ENCODE results near the gene TPSD1.

TPSD1 gene

GRCh38 chr16:1276580-1276878 lies 20.7 kb downstream of the TPSD1 start:
- TF ChIP-seq POU2F2 (IDR thresholded peaks at IDR 0.05; ENCODE audit: low read depth, low read length) (no peak), TAF1 (IDR thresholded peaks at IDR 0.05; ENCODE audit: low read depth, low read length) (no peak), POLR2AphosphoS5 (IDR thresholded peaks at IDR 0.05; ENCODE audit: low read depth, low read length) (no peak), PAX5 (IDR thresholded peaks at IDR 0.05; ENCODE audit: insufficient read depth, low read length, severe bottlenecking) (no peak), POLR2A (IDR thresholded peaks at IDR 0.05; ENCODE audit: low read depth, low read length) (no peak), SPI1 (IDR thresholded peaks at IDR 0.05; ENCODE audit: low read depth, low read length) (no peak)
- FAIRE-seq (no peak), DNase-seq (ENCODE audit: insufficient read length, low spot score) (no peak)

DNA sequence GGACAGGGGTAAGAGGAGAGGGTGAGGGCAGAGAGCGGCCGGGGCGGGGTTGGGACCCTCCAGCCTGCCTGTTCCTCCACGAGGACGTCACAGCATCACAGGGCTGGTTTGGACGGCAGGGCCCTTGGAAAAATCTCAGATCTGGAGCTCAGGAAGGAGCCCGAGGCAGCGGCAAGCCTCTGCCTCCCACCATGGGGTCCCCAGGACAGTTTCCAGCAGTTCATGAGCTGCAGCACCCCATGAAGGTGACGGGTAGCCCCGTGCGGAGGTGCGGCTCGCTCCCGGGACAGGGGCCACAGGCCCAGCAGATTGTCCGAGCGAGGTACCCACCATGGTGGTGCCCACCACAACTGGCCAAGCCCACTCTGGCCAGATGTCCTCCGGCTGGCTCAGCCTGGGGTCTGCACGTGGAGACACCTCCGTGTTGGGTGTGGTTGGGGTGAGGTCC lies 21.3 kb downstream of the TPSD1 start:
- DNase-seq (ENCODE audit: insufficient read length, low spot score), result no peak
- TF ChIP-seq TAF1 (IDR thresholded peaks at IDR 0.05; ENCODE audit: low read depth, low read length) (no peak), POU2F2 (IDR thresholded peaks at IDR 0.05; ENCODE audit: low read depth, low read length) (no peak), POLR2AphosphoS5 (IDR thresholded peaks at IDR 0.05; ENCODE audit: low read depth, low read length) (no peak), POLR2A (IDR thresholded peaks at IDR 0.05; ENCODE audit: low read depth, low read length) (no peak), SPI1 (IDR thresholded peaks at IDR 0.05; ENCODE audit: low read depth, low read length) (no peak), PAX5 (IDR thresholded peaks at IDR 0.05; ENCODE audit: insufficient read depth, low read length, severe bottlenecking) (no peak)
- FAIRE-seq, result no peak

GRCh38 chr16:1277617-1278282 lies 21.9 kb downstream of the TPSD1 start:
- no peak for DNase-seq (ENCODE audit: insufficient read length, low spot score)
- no peak for FAIRE-seq
- no peak for TF ChIP-seq POU2F2 (IDR thresholded peaks at IDR 0.05; ENCODE audit: low read depth, low read length)

GRCh38 chr16:1278477-1278876 lies 22.6 kb downstream of the TPSD1 start:
- TF ChIP-seq POU2F2 (IDR thresholded peaks at IDR 0.05; ENCODE audit: low read depth, low read length) (no peak), TAF1 (IDR thresholded peaks at IDR 0.05; ENCODE audit: low read depth, low read length) (no peak)
- FAIRE-seq (no peak), DNase-seq (ENCODE audit: insufficient read length, low spot score) (no peak)

DNA sequence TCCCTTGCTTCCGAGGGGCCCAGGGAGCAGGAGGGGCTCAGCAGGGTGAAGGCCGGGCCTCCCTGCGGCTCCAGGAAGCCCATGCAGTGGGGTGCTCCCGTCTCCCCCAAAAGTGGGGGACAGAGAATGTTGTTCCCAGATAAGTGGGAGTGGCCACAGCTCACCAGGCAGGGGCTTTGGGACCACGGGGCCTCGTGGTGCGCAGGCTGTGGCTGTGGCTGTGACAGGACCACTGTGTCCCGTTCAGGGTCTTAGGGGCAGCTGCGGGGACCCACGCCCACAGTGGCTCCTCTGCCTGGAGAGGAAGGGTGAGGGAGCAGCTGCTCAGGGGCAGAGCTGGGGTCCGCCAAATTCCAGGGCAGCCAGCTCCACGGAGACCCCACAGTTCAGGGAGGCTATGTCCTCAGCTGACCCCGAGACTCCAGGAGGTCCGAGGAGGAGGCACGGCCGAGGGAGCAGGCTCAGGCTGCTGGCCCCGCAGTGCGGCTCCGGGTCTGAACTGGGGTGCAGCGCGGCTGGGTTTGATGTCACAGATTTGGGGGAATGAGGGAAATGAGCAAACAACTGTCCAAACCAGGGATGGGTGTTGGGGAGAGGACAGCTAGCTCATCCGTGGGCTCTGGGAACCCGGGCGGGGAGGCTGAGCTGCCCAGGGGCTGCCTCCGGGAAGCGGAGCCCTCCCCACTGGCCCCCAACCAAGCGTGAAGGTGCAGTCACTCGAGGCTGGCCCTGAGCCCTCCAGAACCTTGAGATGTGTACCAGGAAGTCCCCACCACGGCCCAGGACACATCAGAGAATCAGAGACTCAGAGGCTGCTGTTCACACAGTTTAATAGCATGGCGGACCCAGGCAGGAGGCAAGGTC lies 23.4 kb downstream of the TPSD1 start:
- no peak for TF ChIP-seq POLR2AphosphoS5 (IDR thresholded peaks at IDR 0.05; ENCODE audit: low read depth, low read length)
- FAIRE-seq (no peak), DNase-seq (ENCODE audit: insufficient read length, low spot score) (no peak)

- DNase-seq (ENCODE audit: insufficient read length, low spot score) (no peak), FAIRE-seq (no peak)
- no peak for TF ChIP-seq POLR2AphosphoS5 (IDR thresholded peaks at IDR 0.05; ENCODE audit: low read depth, low read length)
- TF ChIP-seq POLR2A (IDR thresholded peaks at IDR 0.05; ENCODE audit: low read depth, low read length), result no peak
- no peak for TF ChIP-seq SPI1 (IDR thresholded peaks at IDR 0.05; ENCODE audit: low read depth, low read length)
- no peak for TF ChIP-seq POU2F2 (IDR thresholded peaks at IDR 0.05; ENCODE audit: low read depth, low read length)
Measured at GRCh38 chr16:1279945-1280589, 24.2 kb downstream of the TPSD1 start.

GRCh38 chr16:1280783-1281182 lies 24.9 kb downstream of the TPSD1 start:
- DNase-seq (ENCODE audit: insufficient read length, low spot score), result no peak

GRCh38 chr16:1281517-1281916 lies 25.6 kb downstream of the TPSD1 start:
- TF ChIP-seq POLR2AphosphoS5 (IDR thresholded peaks at IDR 0.05; ENCODE audit: low read depth, low read length) (no peak), TAF1 (IDR thresholded peaks at IDR 0.05; ENCODE audit: low read depth, low read length) (no peak), PAX5 (IDR thresholded peaks at IDR 0.05; ENCODE audit: insufficient read depth, low read length, severe bottlenecking) (no peak)
- DNase-seq (ENCODE audit: insufficient read length, low spot score) (no peak), FAIRE-seq (no peak)

More at GRCh38 chr16:1280783-1281182, 24.9 kb downstream of the TPSD1 start:
- TF ChIP-seq POLR2A (IDR thresholded peaks at IDR 0.05; ENCODE audit: low read depth, low read length) (no peak), TAF1 (IDR thresholded peaks at IDR 0.05; ENCODE audit: low read depth, low read length) (no peak), PAX5 (IDR thresholded peaks at IDR 0.05; ENCODE audit: insufficient read depth, low read length, severe bottlenecking) (no peak), SPI1 (IDR thresholded peaks at IDR 0.05; ENCODE audit: low read depth, low read length) (no peak), POLR2AphosphoS5 (IDR thresholded peaks at IDR 0.05; ENCODE audit: low read depth, low read length) (no peak), POU2F2 (IDR thresholded peaks at IDR 0.05; ENCODE audit: low read depth, low read length) (no peak)
- FAIRE-seq, result no peak

- no peak for TF ChIP-seq TAF1 (IDR thresholded peaks at IDR 0.05; ENCODE audit: low read depth, low read length)
- TF ChIP-seq POU2F2 (IDR thresholded peaks at IDR 0.05; ENCODE audit: low read depth, low read length), result no peak
- TF ChIP-seq PAX5 (IDR thresholded peaks at IDR 0.05; ENCODE audit: insufficient read depth, low read length, severe bottlenecking), result no peak
- TF ChIP-seq POLR2AphosphoS5 (IDR thresholded peaks at IDR 0.05; ENCODE audit: low read depth, low read length), result no peak
- no peak for TF ChIP-seq SPI1 (IDR thresholded peaks at IDR 0.05; ENCODE audit: low read depth, low read length)
- TF ChIP-seq POLR2A (IDR thresholded peaks at IDR 0.05; ENCODE audit: low read depth, low read length), result no peak
- DNase-seq (ENCODE audit: insufficient read length, low spot score) (no peak), FAIRE-seq (no peak)
Measured at GRCh38 chr16:1282324-1282973, 26.6 kb downstream of the TPSD1 start.

DNA sequence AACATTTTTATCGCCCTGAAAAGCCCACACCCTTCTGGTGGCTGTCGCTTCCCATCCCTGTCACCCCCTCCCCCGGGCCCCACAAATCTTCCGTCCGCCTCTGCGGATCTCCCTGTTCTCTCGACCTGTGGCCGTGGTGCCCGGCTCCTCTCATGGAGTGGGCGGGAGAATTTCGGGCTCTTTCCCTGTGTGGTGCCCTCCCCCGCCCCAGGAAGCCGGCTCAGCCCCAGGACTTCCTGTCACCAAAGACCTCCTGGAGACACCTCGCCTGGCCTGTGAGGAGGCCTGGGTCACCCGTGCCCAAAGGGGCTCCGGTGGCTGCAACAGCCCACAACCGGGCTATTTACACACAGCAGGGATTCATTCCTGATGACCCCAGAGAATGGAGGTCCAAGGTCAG lies 27.4 kb downstream of the TPSD1 start:
- DNase-seq (ENCODE audit: insufficient read length, low spot score), result no peak
- no peak for FAIRE-seq
- TF ChIP-seq POLR2AphosphoS5 (IDR thresholded peaks at IDR 0.05; ENCODE audit: low read depth, low read length) (no peak), TAF1 (IDR thresholded peaks at IDR 0.05; ENCODE audit: low read depth, low read length) (no peak), SPI1 (IDR thresholded peaks at IDR 0.05; ENCODE audit: low read depth, low read length) (no peak), POLR2A (IDR thresholded peaks at IDR 0.05; ENCODE audit: low read depth, low read length) (no peak)
